ENCODE data around the gene TMEM233.

Gene TMEM233

DNA sequence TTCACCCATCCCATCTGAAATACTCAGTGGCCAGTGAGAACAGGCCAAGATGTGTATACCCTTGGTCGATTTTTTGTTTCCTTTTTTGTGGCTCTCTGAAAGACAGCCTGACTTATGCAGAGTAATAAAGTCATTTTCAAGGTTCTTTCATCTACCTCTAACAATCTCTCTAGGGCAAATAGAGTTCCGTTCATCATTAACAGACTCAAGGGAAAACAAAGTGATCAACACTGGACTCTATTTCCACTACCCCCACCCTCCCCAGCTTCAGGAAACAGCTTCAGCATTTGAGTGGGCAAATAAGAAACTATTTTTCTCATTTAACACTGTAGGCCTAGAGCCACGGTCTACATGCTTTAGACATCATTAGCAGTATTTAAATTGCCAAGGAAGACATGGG is 90.2 kb downstream of the TMEM233 start:
- no peak overlapping the region for H3K4me3 ChIP-seq
- no peak for TF ChIP-seq FOXP2 (optimal IDR thresholded peaks at IDR 0.05; ENCODE audit: control extremely low read depth, extremely low read length, insufficient read depth)
- no peak for TF ChIP-seq POLR2AphosphoS5 (IDR thresholded peaks at IDR 0.05; ENCODE audit: borderline replicate concordance, low read depth, low read length)
- TF ChIP-seq EZH2 (IDR thresholded peaks at IDR 0.05), result no peak
- H3K9me3 ChIP-seq (ENCODE audit: low read depth, low read length), result no peaks in the 10 kb centered on the region
- no peak for DNase-seq (ENCODE audit: low read depth, low spot score)
- no peak overlapping the region for H3K9ac ChIP-seq (ENCODE audit: insufficient read length)
- H3K27ac ChIP-seq, result no peak overlapping the region
- peaks cover 38% of the 10 kb centered on the region for H3K36me3 ChIP-seq (ENCODE audit: insufficient read depth, low read length)

DNA sequence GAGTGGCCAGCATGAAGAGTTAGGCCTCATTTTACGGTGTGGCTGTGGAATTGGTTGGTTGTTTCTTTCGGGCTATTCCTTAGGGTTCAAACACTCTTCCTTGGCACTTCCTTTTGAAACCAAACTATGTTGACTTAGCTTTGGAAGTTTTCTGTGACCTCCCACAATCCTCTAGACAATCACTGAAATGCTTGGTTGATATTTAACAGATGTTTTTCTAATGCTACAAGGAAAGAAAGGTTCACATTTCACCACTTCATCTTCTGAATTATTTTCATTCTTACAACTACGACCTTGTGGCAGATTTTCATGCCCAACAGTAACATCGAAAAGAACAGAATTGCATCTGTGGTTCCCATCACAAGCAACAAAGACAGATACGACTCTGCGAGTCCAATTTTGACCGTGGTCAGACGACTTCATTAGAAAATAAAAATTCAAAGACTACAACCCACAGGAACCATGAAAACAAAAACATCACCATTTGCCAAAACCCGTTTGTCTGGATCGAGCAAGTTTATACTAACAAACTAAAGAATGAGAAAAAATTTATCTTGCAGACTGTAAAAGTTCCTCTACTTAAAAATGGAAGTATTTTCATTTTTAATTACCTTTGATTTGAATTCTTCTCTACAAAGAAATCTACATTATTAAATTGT is 91.3 kb downstream of the TMEM233 start:
- H3K27ac ChIP-seq, result no peak overlapping the region
- DNase-seq (ENCODE audit: low read depth, low spot score), result no peak
- peaks cover 27% of the 10 kb centered on the region; the same call in 1 of the 2 replicates for H3K36me3 ChIP-seq (ENCODE audit: insufficient read depth, low read length)
- no peak overlapping the region for H3K4me3 ChIP-seq
- no peak overlapping the region for H3K9ac ChIP-seq (ENCODE audit: insufficient read length)
- no peaks in the 10 kb centered on the region for H3K9me3 ChIP-seq (ENCODE audit: low read depth, low read length)
- TF ChIP-seq EZH2 (IDR thresholded peaks at IDR 0.05), result no peak
- TF ChIP-seq FOXP2 (optimal IDR thresholded peaks at IDR 0.05; ENCODE audit: control extremely low read depth, extremely low read length, insufficient read depth), result no peak

DNA sequence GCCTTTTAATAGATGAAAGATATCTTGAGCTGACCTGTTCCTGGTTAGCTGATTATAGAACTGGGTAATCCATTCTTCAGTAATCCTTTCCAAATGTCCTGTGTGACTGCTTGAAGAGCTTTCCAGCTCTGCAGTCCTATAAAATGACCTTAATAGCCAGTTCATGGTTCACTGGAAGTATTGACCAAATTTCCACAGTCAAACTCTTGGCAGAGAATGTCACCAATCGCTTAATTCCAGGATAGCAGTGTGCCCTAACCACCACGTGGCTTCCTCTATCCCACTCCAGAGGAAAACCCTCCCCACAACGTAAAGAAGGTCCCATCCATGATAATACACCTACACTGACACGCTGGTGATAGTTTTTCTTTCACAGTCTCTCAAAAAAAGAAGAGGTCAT is 91.8 kb downstream of the TMEM233 start:
- peaks cover 22% of the 10 kb centered on the region; the same call in 1 of the 2 replicates for H3K36me3 ChIP-seq (ENCODE audit: insufficient read depth, low read length)
- TF ChIP-seq EZH2 (IDR thresholded peaks at IDR 0.05), result no peak
- TF ChIP-seq FOXP2 (optimal IDR thresholded peaks at IDR 0.05; ENCODE audit: control extremely low read depth, extremely low read length, insufficient read depth), result no peak
- TF ChIP-seq POLR2AphosphoS5 (IDR thresholded peaks at IDR 0.05; ENCODE audit: borderline replicate concordance, low read depth, low read length), result no peak
- H3K9me3 ChIP-seq (ENCODE audit: low read depth, low read length), result no peaks in the 10 kb centered on the region
- no peak for DNase-seq (ENCODE audit: low read depth, low spot score)
- no peak overlapping the region for H3K4me3 ChIP-seq
- H3K9ac ChIP-seq (ENCODE audit: insufficient read length), result no peak overlapping the region
- no peak overlapping the region for H3K27ac ChIP-seq

DNA sequence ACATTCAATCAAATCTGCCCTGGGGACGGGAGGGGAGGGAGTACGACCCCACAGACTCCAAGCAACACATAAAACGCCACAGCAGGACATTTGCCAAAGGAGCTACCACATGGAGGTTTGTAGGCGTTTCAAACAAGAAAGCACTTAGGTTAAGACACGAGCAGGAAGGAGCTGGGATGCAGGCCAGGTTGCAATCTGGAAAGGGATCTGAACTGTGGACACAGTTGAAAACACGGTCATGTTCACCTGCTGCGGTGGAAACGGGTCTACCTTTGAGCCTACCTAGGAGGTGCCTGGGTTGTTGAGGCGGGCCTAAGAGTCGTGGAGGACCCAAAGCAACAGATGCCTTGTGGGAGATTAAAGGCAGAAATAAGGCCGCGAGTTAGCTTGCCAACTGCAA is 92.8 kb downstream of the TMEM233 start:
- H3K27ac ChIP-seq, result no peak overlapping the region
- H3K9ac ChIP-seq (ENCODE audit: insufficient read length), result no peak overlapping the region
- H3K36me3 ChIP-seq (ENCODE audit: insufficient read depth, low read length), result peaks cover 13% of the 10 kb centered on the region; the same call in 1 of the 2 replicates
- DNase-seq (ENCODE audit: low read depth, low spot score), result no peak
- no peaks in the 10 kb centered on the region for H3K9me3 ChIP-seq (ENCODE audit: low read depth, low read length)
- no peak overlapping the region for H3K4me3 ChIP-seq
- TF ChIP-seq EZH2 (IDR thresholded peaks at IDR 0.05), result no peak
- no peak for TF ChIP-seq FOXP2 (optimal IDR thresholded peaks at IDR 0.05; ENCODE audit: control extremely low read depth, extremely low read length, insufficient read depth)
- no peak for TF ChIP-seq POLR2AphosphoS5 (IDR thresholded peaks at IDR 0.05; ENCODE audit: borderline replicate concordance, low read depth, low read length)

DNA sequence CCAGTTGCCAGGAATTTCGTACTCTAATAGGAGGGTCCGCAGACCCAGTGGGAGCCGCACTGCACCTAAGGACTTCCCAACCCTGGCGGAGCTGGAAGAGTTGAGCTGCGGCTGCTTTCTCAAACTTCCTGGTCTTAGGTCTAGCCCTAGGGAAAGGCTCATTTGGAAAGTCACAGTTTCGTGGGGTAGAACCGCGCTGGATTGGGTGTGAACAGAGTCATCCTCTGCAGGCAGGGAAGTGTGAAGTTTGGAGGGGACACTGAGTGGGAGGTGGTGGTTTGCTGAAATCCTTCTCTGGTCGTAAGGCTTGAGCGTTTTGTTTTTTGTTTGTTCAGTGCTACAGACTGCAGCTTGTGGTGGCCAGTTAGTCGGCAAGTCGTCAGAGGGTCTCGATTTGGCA is 93.2 kb downstream of the TMEM233 start:
- no peak for TF ChIP-seq FOXP2 (optimal IDR thresholded peaks at IDR 0.05; ENCODE audit: control extremely low read depth, extremely low read length, insufficient read depth)
- TF ChIP-seq EZH2 (IDR thresholded peaks at IDR 0.05), result no peak
- TF ChIP-seq POLR2AphosphoS5 (IDR thresholded peaks at IDR 0.05; ENCODE audit: borderline replicate concordance, low read depth, low read length), result no peak
- H3K36me3 ChIP-seq (ENCODE audit: insufficient read depth, low read length), result peaks cover 10% of the 10 kb centered on the region; the same call in 1 of the 2 replicates
- no peak for DNase-seq (ENCODE audit: low read depth, low spot score)
- H3K27ac ChIP-seq, result no peak overlapping the region
- no peaks in the 10 kb centered on the region for H3K9me3 ChIP-seq (ENCODE audit: low read depth, low read length)
- H3K9ac ChIP-seq (ENCODE audit: insufficient read length), result no peak overlapping the region
- H3K4me3 ChIP-seq, result no peak overlapping the region

DNA sequence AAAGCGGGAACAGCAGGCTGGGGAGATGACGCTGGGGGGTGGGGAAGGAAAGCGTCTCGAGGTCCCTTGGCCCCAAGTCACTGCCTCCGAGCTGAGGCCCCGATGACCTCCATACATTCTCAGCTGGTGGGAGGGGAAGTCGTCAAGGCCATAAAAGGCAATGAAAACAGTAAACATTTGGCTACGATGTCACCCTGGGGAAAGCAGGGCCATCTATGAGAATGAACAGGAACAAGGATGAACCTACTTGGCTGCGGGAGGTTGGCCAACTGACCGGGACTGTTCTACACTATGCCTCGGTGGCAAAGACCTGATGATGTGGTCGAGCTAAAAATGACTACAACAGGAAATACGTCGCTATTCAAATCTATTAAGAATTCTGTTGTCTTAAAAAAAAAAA is 93.8 kb downstream of the TMEM233 start:
- Histone ChIP-seq H3K27ac (no peak overlapping the region), H3K9ac (ENCODE audit: insufficient read length) (no peak overlapping the region), H3K9me3 (ENCODE audit: low read depth, low read length) (no peaks in the 10 kb centered on the region), H3K36me3 (ENCODE audit: insufficient read depth, low read length) (peaks cover 10% of the 10 kb centered on the region; the same call in 1 of the 2 replicates), H3K4me3 (no peak overlapping the region)
- DNase-seq (ENCODE audit: low read depth, low spot score), result no peak
- TF ChIP-seq EZH2 (IDR thresholded peaks at IDR 0.05) (no peak), POLR2AphosphoS5 (IDR thresholded peaks at IDR 0.05; ENCODE audit: borderline replicate concordance, low read depth, low read length) (no peak), FOXP2 (optimal IDR thresholded peaks at IDR 0.05; ENCODE audit: control extremely low read depth, extremely low read length, insufficient read depth) (no peak)

DNA sequence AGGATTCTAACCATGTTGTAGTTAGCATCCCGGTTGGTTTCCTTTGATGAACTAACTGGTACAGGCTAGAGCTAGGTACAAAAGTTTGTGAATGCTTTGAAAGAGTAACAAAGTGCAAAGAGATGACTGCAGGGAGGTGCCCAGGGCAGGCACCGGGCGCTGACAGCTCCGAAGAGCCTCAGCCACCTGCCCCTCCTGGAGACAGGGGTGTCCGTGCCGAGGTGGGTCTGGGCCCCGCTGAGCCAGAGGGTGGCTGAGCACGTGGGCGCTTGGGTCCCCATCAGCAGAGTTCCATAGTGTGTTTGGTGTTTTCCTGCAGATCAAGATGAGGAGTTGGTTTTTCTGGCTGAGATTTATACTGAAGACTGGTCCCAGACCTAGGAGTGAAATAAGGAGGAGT is 94.3 kb downstream of the TMEM233 start:
- H3K9ac ChIP-seq (ENCODE audit: insufficient read length), result no peak overlapping the region
- H3K4me3 ChIP-seq, result no peak overlapping the region
- no peak overlapping the region for H3K27ac ChIP-seq
- no peaks in the 10 kb centered on the region for H3K9me3 ChIP-seq (ENCODE audit: low read depth, low read length)
- TF ChIP-seq FOXP2 (optimal IDR thresholded peaks at IDR 0.05; ENCODE audit: control extremely low read depth, extremely low read length, insufficient read depth) (no peak), EZH2 (IDR thresholded peaks at IDR 0.05) (no peak), POLR2AphosphoS5 (IDR thresholded peaks at IDR 0.05; ENCODE audit: borderline replicate concordance, low read depth, low read length) (no peak)
- H3K36me3 ChIP-seq (ENCODE audit: insufficient read depth, low read length), result peaks cover 10% of the 10 kb centered on the region; the same call in 1 of the 2 replicates
- DNase-seq (ENCODE audit: low read depth, low spot score), result no peak

DNA sequence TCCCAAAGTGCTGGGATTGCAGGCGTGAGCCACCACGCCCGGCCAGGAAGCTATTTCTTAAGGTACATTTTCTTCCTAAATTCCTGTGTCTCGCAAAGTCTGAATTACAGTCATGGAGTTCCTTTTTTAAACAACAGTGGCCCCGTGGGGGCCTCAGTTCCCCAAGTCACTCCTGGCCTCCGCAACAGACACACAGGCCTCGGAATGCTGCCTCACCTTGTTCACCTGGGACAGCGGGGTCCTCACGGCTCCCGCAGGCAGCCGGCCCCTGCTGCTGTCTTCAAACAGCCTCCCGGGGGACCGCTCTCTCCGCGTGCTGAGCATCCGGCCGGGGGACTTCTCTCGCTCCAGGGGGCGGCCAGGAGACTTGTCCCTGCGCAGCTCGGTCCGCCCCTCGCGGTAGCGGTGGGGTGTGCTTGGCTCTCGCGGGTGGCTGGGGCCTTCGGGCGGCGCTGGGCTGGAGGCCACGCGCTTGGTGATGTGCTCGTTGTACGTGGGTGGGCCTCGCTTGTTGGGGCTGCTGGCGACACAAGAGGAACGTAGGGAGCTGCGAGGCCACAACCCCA is 96.4 kb downstream of the TMEM233 start:
- Histone ChIP-seq H3K27ac (no peak overlapping the region), H3K4me3 (no peak overlapping the region), H3K9me3 (ENCODE audit: low read depth, low read length) (no peaks in the 10 kb centered on the region), H3K36me3 (ENCODE audit: insufficient read depth, low read length) (peaks cover 10% of the 10 kb centered on the region; the same call in 1 of the 2 replicates), H3K9ac (ENCODE audit: insufficient read length) (no peak overlapping the region)
- TF ChIP-seq FOXP2 (optimal IDR thresholded peaks at IDR 0.05; ENCODE audit: control extremely low read depth, extremely low read length, insufficient read depth) (no peak), EZH2 (IDR thresholded peaks at IDR 0.05) (no peak), POLR2AphosphoS5 (IDR thresholded peaks at IDR 0.05; ENCODE audit: borderline replicate concordance, low read depth, low read length) (no peak)
- DNase-seq (ENCODE audit: low read depth, low spot score), result no peak

Data from SK-N-MC (cell line).